Nephron progenitor cell (in vitro differentiated cells): ENCODE results near the gene HHATL.
A peak's percentile ranks its signal among the peaks of the same experiment; 100 is the strongest.

ENCODE experiments used
- DNase-seq: peaks from one replicate; pipeline ENCODE4 v3.0.0; 2021
- H3K27ac Mint-ChIP-seq: 2 replicates; pipeline ENCODE4 v1.8.0; 2021; ENCODE audit warnings: mild to moderate bottlenecking, moderate library complexity, mixed read lengths
- H3K27me3 Mint-ChIP-seq: 2 replicates; pipeline ENCODE4 v1.8.0; 2021; ENCODE audit warnings: mild to moderate bottlenecking, low read depth, mixed read lengths; ENCODE audit not compliant: poor library complexity
- H3K36me3 Mint-ChIP-seq: 2 replicates; pipeline ENCODE4 v1.8.0; 2021; ENCODE audit warnings: low read depth, mixed read lengths
- H3K4me1 Mint-ChIP-seq: 2 replicates; pipeline ENCODE4 v1.8.0; 2021; ENCODE audit warnings: mixed read lengths
- H3K4me3 Mint-ChIP-seq: 2 replicates; pipeline ENCODE4 v1.8.0; 2021; ENCODE audit warnings: mild to moderate bottlenecking, moderate library complexity, mixed read lengths
- H3K9me3 Mint-ChIP-seq: 2 replicates; pipeline ENCODE4 v1.8.0; 2021; ENCODE audit warnings: mild to moderate bottlenecking, moderate library complexity, mixed read lengths
- TF ChIP-seq, protein P1 (sequence below): fragments of 200-600 bp; sonication (generic); IDR thresholded peaks from 2 replicates; pipeline ENCODE4 v1.5.0; 2021; ENCODE audit warnings: antibody characterized with exemption

The HHATL gene

DNA sequence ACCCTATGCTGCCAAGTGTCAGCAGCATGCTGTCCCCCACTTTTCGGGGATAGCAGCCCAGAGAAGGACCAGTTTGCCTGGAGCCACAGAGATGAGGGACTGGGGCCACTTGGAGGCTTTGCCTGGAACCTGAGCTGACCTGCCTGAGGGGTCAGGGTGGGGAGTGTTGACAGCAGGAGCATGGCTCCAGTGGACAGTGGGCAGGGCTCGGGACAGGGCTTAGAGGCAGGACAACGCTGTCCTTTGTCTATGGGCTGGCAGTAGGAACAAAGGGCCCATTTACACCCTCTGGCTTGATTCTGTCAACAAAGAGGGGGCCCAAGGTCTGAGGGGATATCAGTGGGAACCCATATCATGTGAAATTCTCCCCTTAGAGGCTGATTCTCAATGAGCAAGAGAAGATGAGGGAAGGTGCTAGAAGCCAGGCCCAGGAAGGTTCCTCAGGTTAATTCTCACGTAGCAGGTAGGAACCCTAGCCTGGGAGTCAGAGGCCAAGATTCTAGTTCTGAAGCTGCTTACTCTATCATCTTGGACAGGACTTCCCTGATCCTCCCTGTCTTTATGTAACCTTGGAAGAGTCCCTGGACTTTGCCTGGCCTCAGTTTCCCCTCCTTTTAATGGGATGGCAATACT lies 29.7 kb upstream of the HHATL start:
- TF ChIP-seq, protein P1, sequence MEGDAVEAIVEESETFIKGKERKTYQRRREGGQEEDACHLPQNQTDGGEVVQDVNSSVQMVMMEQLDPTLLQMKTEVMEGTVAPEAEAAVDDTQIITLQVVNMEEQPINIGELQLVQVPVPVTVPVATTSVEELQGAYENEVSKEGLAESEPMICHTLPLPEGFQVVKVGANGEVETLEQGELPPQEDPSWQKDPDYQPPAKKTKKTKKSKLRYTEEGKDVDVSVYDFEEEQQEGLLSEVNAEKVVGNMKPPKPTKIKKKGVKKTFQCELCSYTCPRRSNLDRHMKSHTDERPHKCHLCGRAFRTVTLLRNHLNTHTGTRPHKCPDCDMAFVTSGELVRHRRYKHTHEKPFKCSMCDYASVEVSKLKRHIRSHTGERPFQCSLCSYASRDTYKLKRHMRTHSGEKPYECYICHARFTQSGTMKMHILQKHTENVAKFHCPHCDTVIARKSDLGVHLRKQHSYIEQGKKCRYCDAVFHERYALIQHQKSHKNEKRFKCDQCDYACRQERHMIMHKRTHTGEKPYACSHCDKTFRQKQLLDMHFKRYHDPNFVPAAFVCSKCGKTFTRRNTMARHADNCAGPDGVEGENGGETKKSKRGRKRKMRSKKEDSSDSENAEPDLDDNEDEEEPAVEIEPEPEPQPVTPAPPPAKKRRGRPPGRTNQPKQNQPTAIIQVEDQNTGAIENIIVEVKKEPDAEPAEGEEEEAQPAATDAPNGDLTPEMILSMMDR, result no peak
- Mint-ChIP-seq H3K4me3 (no peak overlapping the region), H3K27ac (peak overlapping the region; percentile 64), H3K27me3 (peaks cover 19% of the 10 kb centered on the region), H3K9me3 (no peaks in the 10 kb centered on the region), H3K36me3 (no peaks in the 10 kb centered on the region), H3K4me1 (peaks cover 13% of the 10 kb centered on the region)
- no peak for DNase-seq

DNA sequence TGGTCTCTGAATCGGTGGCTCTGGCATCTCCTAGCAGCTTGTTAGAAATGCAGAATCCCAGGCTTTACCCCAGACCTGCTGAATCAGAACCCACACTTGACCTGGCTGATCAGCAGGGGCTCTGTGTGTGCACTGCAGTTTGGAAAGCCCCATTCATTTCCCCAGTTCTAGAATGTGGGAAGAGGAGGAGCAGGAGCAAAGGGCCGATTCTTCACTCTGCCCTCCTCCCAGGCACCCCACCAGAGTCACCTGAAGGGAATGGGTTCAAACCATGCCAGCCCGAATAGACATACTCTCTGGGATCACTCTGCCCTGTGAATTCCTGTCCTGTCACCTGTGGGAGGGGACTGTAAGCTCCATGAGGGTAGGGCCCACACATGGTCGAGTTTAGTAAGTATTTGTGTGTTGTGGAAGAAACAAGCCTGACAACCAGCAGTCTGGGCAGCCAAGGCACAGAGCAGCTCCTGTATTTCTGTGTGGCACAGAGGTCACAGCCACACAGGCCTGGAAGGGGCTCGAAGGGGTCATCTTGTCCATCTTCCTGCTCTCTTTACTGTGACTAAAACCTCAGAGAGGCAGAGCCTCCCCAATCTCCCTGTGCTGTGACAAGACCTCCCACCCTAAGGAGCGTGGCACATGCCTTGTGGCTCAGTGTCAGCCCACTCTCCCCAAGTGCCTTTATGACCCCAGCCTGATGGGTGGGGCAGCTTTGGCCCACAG lies 29.0 kb upstream of the HHATL start:
- H3K4me1 Mint-ChIP-seq, result peaks cover 13% of the 10 kb centered on the region
- no peaks in the 10 kb centered on the region for H3K36me3 Mint-ChIP-seq
- no peak overlapping the region for H3K27ac Mint-ChIP-seq
- no peak for DNase-seq
- H3K27me3 Mint-ChIP-seq, result peaks cover 23% of the 10 kb centered on the region
- TF ChIP-seq, protein P1, result no peak
- H3K9me3 Mint-ChIP-seq, result no peaks in the 10 kb centered on the region
- H3K4me3 Mint-ChIP-seq, result no peak overlapping the region

DNA sequence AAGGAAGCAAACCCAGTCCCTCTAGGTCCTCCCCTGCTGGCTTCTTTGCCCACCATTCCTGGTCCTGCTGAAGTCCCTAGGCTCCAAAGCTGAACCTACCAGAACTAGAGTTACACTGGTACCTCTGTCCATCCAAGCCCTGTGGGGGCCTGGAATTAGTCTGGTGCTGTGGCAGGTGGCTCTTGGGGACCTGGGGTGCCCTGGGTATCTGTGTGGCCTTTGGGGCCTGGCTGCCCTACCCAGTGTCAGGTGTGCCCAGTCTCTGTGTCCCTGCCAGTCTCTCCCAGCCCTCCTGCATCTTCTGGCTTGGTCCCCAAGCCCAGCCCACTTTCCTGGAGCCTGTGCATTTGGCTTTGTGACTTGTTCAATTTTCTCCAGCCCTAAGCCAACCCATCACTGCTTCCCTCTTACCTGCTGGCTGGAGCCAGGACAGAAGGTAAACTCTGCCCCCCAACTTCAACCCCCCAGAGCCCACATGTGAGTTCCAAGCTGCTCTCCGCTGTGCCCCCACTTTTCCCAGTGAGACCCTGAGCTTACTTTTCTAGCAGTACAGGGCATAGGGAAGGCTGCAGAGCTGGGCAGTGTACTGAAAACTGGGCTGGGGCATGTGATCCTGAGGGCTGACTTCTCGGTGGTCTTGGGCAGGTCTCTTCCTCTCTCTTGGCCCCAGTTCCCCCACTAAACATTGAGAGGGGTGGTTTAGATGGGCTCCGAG lies 28.3 kb upstream of the HHATL start:
- Mint-ChIP-seq H3K9me3 (no peaks in the 10 kb centered on the region), H3K4me1 (peaks cover 13% of the 10 kb centered on the region), H3K27ac (no peak overlapping the region), H3K36me3 (no peaks in the 10 kb centered on the region), H3K27me3 (peaks cover 29% of the 10 kb centered on the region), H3K4me3 (no peak overlapping the region)
- no peak for DNase-seq
- TF ChIP-seq, protein P1, result no peak

DNA sequence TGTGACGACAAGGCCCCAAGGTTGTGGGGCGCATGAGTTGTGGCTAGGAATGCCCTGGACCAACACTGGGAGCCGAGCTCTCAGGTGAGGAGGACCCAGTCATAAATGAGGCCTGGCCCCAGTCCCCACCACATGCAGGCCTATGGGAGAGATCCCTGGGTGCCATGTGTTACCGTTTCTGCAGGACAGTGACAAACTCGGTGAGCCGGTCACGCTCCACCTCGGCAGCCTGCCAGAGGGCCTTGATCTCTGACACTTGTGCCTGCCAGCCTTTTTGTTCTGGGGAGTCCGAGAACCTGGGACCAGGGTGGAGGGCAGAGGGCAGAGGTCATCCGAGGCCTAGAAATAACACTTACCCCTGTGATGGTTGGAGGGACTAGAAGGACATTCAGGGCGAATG lies 27.7 kb upstream of the HHATL start:
- Mint-ChIP-seq H3K4me1 (peaks cover 11% of the 10 kb centered on the region), H3K9me3 (no peaks in the 10 kb centered on the region), H3K4me3 (no peak overlapping the region), H3K36me3 (no peaks in the 10 kb centered on the region), H3K27ac (no peak overlapping the region), H3K27me3 (peaks cover 33% of the 10 kb centered on the region)
- TF ChIP-seq, protein P1, result no peak
- DNase-seq, result no peak

DNA sequence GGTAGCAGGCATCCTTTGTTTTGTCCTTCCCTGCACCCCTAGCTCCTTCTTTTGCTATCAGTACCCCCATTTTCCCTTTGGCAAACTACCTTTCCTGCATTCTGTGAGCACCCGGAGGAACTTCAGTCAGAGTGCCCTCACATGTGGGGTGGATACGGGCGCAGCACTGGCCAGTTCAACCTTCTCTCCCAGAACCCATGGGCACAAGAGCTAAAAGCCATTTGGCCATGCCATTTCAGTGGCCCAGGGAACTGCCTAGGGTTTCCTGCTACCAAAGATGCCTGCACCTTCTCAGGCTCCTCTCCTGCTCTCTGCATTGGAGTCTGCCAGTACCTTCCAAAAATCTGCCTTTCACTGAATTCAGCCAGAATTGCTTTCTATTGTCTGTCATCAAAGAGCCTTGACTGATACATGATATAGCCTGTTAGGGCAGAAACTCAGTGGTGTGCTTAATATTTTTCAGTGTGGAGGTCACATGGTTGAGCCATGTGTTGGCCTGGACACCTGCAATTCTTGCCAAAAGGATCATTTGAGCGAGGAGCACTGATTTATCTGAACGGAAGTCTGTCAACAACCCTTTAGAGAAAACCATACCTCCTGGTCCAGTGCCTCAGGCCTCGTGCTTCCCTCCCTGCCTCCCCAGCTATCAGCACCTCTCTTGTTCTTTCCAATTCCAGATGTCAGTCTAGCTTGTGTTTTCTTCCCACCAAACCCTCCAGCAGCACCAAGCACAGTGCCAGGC lies 27.0 kb upstream of the HHATL start:
- Mint-ChIP-seq H3K9me3 (no peaks in the 10 kb centered on the region), H3K36me3 (no peaks in the 10 kb centered on the region), H3K4me1 (peaks cover 4% of the 10 kb centered on the region), H3K27me3 (peaks cover 32% of the 10 kb centered on the region), H3K27ac (no peak overlapping the region), H3K4me3 (no peak overlapping the region)
- TF ChIP-seq, protein P1, result no peak
- no peak for DNase-seq
